SK-N-MC (cell line): ENCODE data around the gene IZUMO1.

Experiments used
- EZH2 ChIP-seq: fragments of 200-600 bp; sonication (generic); IDR thresholded peaks from one replicate; pipeline ENCODE4 v1.6.1; 2017; ENCODE audit warnings: antibody characterized with exemption
- FOXP2 ChIP-seq: optimal IDR thresholded peaks from 2 replicates; pipeline ENCODE3; 2011; ENCODE audit warnings: mild to moderate bottlenecking, moderate library complexity; ENCODE audit not compliant: insufficient read depth; ENCODE audit errors: extremely low read length, control extremely low read depth
- POLR2AphosphoS5 ChIP-seq: IDR thresholded peaks from 2 replicates; pipeline ENCODE4 v1.6.1; 2012; ENCODE audit warnings: mild to moderate bottlenecking, low read depth, low read length, borderline replicate concordance

DNA sequence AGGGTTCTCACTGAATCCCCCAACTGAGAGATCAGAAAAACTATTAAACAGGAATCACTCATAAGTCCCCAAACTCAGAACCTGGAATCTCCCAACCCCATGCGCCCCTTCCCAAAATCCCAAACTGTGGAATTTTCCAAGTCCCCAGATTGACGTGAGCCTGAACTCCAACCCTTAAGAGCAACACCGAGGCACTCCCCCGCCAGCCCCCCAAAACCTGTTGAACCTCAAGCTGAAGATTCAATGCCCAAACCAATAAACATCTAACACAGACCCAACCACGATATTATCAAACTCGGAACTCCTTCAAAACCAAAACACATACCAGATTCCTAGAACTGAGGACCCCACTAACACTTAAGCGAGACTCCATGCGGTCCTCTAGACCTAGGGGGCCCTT lies 599 bp downstream of the IZUMO1 start:
- TF ChIP-seq EZH2 (no peak), POLR2AphosphoS5 (no peak), FOXP2 (no peak)
